Neural progenitor cell (in vitro differentiated cells): ENCODE results near the gene HNF1B. TPM values are rescaled to one million over a fixed set of nuclear protein-coding genes. Genes with fewer than 3 reads are reported as not detected.
A peak's percentile ranks its signal among the peaks of the same experiment; 100 is the strongest.

ENCODE experiments used
- DNase-seq: peaks from one replicate; pipeline ENCODE4 v3.0.0-alpha.2; 2016; ENCODE audit warnings: low spot score
- H2AFZ ChIP-seq: fragments of 200-600 bp; sonication (generic); replicated peaks from 2 replicates; pipeline ENCODE4 v1.6.1; 2016; ENCODE audit warnings: antibody characterized with exemption
- H3F3A ChIP-seq: fragments of 200-600 bp; sonication (generic); 2 replicates; pipeline ENCODE4 v1.6.1; 2016; ENCODE audit warnings: antibody characterized with exemption, low read depth
- H3K27ac ChIP-seq: fragments of 200-600 bp; sonication (generic); 2 replicates; pipeline ENCODE4 v1.5.1; 2016; ENCODE audit warnings: mild to moderate bottlenecking
- H3K27me3 ChIP-seq: fragments of 200-600 bp; sonication (generic); 2 replicates; pipeline ENCODE4 v1.6.1; 2016; ENCODE audit warnings: mild to moderate bottlenecking, moderate library complexity
- H3K36me3 ChIP-seq: fragments of 200-600 bp; sonication (generic); 2 replicates; pipeline ENCODE4 v1.5.1; 2016
- H3K4me1 ChIP-seq: fragments of 200-600 bp; sonication (generic); 2 replicates; pipeline ENCODE4 v1.6.1; 2016; ENCODE audit warnings: mixed run types
- H3K4me2 ChIP-seq: fragments of 200-600 bp; sonication (generic); 2 replicates; pipeline ENCODE4 v1.6.1; 2016
- H3K4me3 ChIP-seq: fragments of 200-600 bp; sonication (generic); 2 replicates; pipeline ENCODE4 v1.5.1; 2016
- H3K79me2 ChIP-seq: fragments of 200-600 bp; sonication (generic); 2 replicates; pipeline ENCODE4 v1.6.1; 2016; ENCODE audit warnings: low read depth
- H3K9ac ChIP-seq: fragments of 200-600 bp; sonication (generic); 2 replicates; pipeline ENCODE4 v1.6.1; 2016
- H3K9me3 ChIP-seq: fragments of 200-600 bp; sonication (generic); 2 replicates; pipeline ENCODE4 v1.5.1; 2016; ENCODE audit warnings: low read depth
- H4K20me1 ChIP-seq: fragments of 200-600 bp; sonication (generic); 2 replicates; pipeline ENCODE4 v1.6.1; 2016; ENCODE audit warnings: low read depth
- H3K27ac Mint-ChIP-seq: 3 replicates; pipeline ENCODE4 v1.8.0; 2021; ENCODE audit warnings: mixed read lengths
- H3K27me3 Mint-ChIP-seq: 2 replicates; pipeline ENCODE4 v1.8.0; 2022; ENCODE audit warnings: low read depth, mild to moderate bottlenecking, inconsistent platforms, moderate library complexity, mixed read lengths; ENCODE audit not compliant: insufficient read depth
- H3K36me3 Mint-ChIP-seq: 3 replicates; pipeline ENCODE4 v1.8.0; 2021; ENCODE audit warnings: mixed read lengths
- H3K4me1 Mint-ChIP-seq: 3 replicates; pipeline ENCODE4 v1.8.0; 2021; ENCODE audit warnings: mixed read lengths
- H3K4me3 Mint-ChIP-seq: 3 replicates; pipeline ENCODE4 v1.8.0; 2021; ENCODE audit warnings: mild to moderate bottlenecking, moderate library complexity, mixed read lengths
- H3K9me3 Mint-ChIP-seq: 3 replicates; pipeline ENCODE4 v1.8.0; 2020; ENCODE audit warnings: mixed read lengths
- EZH2 ChIP-seq: fragments of 200-600 bp; sonication (generic); IDR thresholded peaks from 2 replicates; pipeline ENCODE4 v1.6.1; 2017; ENCODE audit warnings: antibody characterized with exemption, mild to moderate bottlenecking, moderate library complexity
- EZH2phosphoT487 ChIP-seq: fragments of 200-600 bp; sonication (generic); IDR thresholded peaks from 2 replicates; pipeline ENCODE4 v1.6.1; 2017; ENCODE audit warnings: antibody characterized with exemption
- total RNA-seq: library from RNA; depleted of rRNA; stranded (reverse); fragments of >200 nt; gene quantifications from 2 replicates; pipeline ENCODE4 v1.2.3, GENCODE V29; 2015; ENCODE audit warnings: low replicate concordance
- TF ChIP-seq, protein P1 (sequence below): fragments of 200-600 bp; sonication (generic); IDR thresholded peaks from 2 replicates; pipeline ENCODE4 v1.5.1; 2017; ENCODE audit warnings: antibody characterized with exemption, mild to moderate bottlenecking

The HNF1B gene, protein sequence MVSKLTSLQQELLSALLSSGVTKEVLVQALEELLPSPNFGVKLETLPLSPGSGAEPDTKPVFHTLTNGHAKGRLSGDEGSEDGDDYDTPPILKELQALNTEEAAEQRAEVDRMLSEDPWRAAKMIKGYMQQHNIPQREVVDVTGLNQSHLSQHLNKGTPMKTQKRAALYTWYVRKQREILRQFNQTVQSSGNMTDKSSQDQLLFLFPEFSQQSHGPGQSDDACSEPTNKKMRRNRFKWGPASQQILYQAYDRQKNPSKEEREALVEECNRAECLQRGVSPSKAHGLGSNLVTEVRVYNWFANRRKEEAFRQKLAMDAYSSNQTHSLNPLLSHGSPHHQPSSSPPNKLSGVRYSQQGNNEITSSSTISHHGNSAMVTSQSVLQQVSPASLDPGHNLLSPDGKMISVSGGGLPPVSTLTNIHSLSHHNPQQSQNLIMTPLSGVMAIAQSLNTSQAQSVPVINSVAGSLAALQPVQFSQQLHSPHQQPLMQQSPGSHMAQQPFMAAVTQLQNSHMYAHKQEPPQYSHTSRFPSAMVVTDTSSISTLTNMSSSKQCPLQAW
- 0.15 TPM in 1 of 2 replicates, not detected in the other for total RNA-seq

DNA sequence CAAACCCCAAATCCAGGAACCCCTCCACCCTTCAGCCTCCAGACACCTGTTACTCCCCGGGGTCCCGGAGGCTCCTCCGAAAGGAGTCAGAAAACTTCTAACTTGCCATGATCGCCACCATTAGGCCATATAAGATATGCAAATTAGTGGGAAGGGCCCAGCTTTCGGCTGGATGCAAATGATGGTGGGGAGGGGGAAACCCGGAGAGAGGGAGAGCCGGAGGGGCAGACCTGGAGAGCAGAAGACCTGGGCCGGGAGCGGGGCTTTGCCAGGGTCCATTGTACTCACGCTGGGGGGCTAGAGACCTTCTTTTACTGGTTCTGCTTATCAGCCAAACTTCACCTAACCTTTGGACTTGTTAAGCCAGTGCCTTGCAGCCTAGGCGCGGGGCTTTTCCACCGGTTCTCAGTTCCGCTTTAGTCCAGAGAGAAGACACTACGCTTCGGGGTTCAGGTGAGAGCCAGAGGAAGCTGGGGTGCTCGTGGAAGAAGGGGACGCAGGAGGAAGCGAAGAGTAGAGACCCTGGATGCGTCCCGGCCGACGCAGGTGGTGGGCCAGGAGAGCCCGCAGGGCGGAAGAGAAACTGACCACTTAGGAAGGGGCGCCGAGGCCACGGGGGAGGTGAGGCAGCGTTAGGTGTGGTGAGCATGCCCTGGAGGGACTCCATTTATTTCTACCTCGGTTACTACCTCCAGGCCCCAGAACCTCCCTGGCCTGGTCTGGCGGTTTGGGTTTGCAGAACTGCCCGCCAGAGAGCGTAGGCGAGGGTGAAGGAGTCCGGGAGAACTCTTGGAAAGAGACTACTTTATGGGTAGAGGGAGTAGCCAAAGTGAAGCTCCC, at the start of gene HNF1B:
HNF1B (minus strand) TSS at position 99 of the 840 bp plus-strand sequence. CDS start 175 bp downstream, outside the sequence.
- Histone ChIP-seq H3K36me3 (no peaks in the 10 kb centered on the region), H2AFZ (peak within 1 kb of the TSS; percentile 10), H3K9ac (no peak within 1 kb of the TSS), H3K4me1 (peaks cover 27% of the 10 kb centered on the region), H3K9me3 (no peaks in the 10 kb centered on the region), H3K27ac (no peak within 1 kb of the TSS), H3K27me3 (peaks cover 100% of the 10 kb centered on the region), H3F3A (peaks cover 35% of the 10 kb centered on the region), H3K4me3 (peak within 1 kb of the TSS; percentile 26), H3K79me2 (no peaks in the 10 kb centered on the region), H3K4me2 (peak within 1 kb of the TSS; percentile 82), H4K20me1 (peaks cover 54% of the 10 kb centered on the region)
- no peaks in the 10 kb centered on the region for H3K9me3 Mint-ChIP-seq
- no peak within 1 kb of the TSS for H3K27ac Mint-ChIP-seq
- TF ChIP-seq, protein P1, sequence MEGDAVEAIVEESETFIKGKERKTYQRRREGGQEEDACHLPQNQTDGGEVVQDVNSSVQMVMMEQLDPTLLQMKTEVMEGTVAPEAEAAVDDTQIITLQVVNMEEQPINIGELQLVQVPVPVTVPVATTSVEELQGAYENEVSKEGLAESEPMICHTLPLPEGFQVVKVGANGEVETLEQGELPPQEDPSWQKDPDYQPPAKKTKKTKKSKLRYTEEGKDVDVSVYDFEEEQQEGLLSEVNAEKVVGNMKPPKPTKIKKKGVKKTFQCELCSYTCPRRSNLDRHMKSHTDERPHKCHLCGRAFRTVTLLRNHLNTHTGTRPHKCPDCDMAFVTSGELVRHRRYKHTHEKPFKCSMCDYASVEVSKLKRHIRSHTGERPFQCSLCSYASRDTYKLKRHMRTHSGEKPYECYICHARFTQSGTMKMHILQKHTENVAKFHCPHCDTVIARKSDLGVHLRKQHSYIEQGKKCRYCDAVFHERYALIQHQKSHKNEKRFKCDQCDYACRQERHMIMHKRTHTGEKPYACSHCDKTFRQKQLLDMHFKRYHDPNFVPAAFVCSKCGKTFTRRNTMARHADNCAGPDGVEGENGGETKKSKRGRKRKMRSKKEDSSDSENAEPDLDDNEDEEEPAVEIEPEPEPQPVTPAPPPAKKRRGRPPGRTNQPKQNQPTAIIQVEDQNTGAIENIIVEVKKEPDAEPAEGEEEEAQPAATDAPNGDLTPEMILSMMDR, result no peak
- TF ChIP-seq EZH2phosphoT487 (no peak), EZH2 (no peak)
- peaks cover 8% of the 10 kb centered on the region for H3K4me1 Mint-ChIP-seq
- DNase-seq, result peak; percentile 56
- peak within 1 kb of the TSS; percentile 79 for H3K4me3 Mint-ChIP-seq
- H3K36me3 Mint-ChIP-seq, result no peaks in the 10 kb centered on the region
- H3K27me3 Mint-ChIP-seq, result peaks cover 78% of the 10 kb centered on the region

DNA sequence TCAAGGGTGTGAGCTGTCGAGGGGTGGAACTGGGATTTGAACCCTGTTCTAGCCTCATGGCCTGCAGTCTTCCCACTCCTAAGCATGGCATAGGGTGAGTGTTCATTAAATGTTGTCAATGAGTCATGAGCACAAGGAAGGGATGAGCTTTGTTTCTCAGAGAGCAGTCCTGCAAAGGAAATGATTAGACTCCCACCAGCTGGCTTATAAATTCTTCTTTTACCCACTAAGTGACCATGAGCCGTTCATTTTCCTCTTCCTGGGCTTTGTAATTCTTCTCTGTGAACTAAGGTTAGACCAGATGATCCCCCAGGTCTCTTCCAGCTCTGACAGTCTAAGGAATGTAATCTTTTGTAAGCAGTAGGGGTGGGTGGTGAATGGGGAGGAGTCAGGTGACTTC, 47.9 kb upstream of the HNF1B start:
- TF ChIP-seq, protein P1, result no peak
- TF ChIP-seq EZH2 (no peak), EZH2phosphoT487 (no peak)
- H3K27ac Mint-ChIP-seq, result no peak overlapping the region
- H3K27me3 Mint-ChIP-seq, result no peaks in the 10 kb centered on the region

DNA sequence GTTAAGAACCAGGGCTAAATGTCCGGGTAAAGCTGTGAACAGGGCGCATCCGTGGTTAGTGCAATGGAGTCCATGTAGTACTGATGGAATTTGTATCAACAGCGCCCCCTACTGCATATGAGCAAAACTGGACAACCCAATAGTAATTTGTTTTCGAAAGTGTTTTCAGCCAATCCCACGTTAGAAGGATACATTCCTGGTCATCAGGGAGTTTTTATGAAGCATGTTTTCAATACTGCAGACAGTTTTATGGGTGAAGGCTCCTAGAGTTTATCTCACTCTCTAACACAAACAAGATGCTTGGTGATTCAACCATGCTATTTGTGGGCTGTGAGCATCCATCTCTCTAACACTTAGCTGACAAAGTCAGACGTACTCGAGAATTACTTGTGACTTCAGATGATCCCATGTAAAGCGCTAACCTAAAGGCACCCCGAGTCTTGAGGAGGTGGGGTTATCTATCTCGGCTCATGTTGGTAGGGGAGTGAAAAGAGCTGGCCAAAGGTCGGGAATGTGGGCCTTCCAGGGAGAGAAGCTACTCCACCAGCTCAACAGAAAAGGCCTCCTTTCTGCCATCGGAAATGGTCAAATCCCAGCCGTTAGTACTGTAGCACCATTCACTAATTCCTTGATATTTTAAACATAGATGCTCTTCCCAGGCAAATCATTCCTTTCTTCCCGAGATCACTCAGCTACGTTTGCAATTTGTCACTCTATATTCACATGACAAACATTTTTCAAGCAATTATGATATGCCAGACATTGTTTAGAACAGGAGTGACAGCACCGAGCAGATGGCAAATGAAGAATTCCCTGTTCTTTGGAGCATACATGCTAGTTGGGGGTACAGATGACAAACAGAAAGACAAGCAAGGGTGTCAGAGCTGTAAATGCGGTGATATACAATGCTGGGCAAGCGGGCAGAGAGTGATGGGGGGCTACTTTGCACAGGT, 46.9 kb upstream of the HNF1B start:
- no peak overlapping the region for H3K27ac ChIP-seq
- no peaks in the 10 kb centered on the region for H3F3A ChIP-seq
- Mint-ChIP-seq H3K27ac (peak overlapping the region; percentile 11), H3K4me3 (no peak overlapping the region), H3K36me3 (no peaks in the 10 kb centered on the region), H3K27me3 (no peaks in the 10 kb centered on the region), H3K9me3 (no peaks in the 10 kb centered on the region), H3K4me1 (peaks cover 31% of the 10 kb centered on the region)
- H3K4me2 ChIP-seq, result no peak overlapping the region
- H3K9ac ChIP-seq, result no peak overlapping the region
- DNase-seq, result peak; percentile 37
- H3K79me2 ChIP-seq, result no peaks in the 10 kb centered on the region
- H3K4me3 ChIP-seq, result no peak overlapping the region
- TF ChIP-seq EZH2phosphoT487 (no peak), EZH2 (no peak)
- TF ChIP-seq, protein P1, result peak; percentile 62
- no peak overlapping the region for H2AFZ ChIP-seq
- H3K27me3 ChIP-seq, result no peaks in the 10 kb centered on the region
- H3K4me1 ChIP-seq, result no peaks in the 10 kb centered on the region
- H4K20me1 ChIP-seq, result no peaks in the 10 kb centered on the region
- H3K9me3 ChIP-seq, result no peaks in the 10 kb centered on the region
- H3K36me3 ChIP-seq, result no peaks in the 10 kb centered on the region

More for the DNA sequence above, 47.9 kb upstream of the HNF1B start:
- Histone ChIP-seq H3K4me3 (no peak overlapping the region), H3K9ac (no peak overlapping the region), H3K79me2 (no peaks in the 10 kb centered on the region), H3K27ac (no peak overlapping the region), H4K20me1 (no peaks in the 10 kb centered on the region), H3F3A (no peaks in the 10 kb centered on the region), H3K27me3 (no peaks in the 10 kb centered on the region), H3K4me2 (no peak overlapping the region), H3K4me1 (no peaks in the 10 kb centered on the region), H3K9me3 (no peaks in the 10 kb centered on the region), H2AFZ (no peak overlapping the region), H3K36me3 (no peaks in the 10 kb centered on the region)
- Mint-ChIP-seq H3K4me3 (no peak overlapping the region), H3K36me3 (no peaks in the 10 kb centered on the region), H3K4me1 (peaks cover 31% of the 10 kb centered on the region), H3K9me3 (no peaks in the 10 kb centered on the region)
- peak; percentile 27 for DNase-seq
